ENCODE data around the gene TFF3.

DNA sequence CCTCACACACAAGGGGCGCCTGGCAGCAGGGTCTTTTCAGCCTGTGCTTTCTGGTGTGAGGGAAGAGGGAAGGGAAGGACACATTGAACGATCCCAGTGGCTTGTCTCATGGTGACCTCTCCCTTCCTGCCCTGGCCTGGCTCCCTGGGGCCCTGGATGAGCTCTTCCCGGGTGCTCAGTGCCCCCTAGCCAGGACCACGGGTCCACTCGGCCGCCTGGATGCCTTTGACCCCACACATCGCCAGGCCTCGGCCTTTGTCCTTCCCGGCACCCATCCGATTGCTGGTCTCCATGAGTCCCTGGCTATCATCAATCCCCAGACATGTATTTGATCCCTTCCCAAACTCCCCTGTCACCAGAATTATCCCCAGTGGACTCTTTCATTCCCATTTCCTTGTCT, 6.0 kb upstream of the TFF3 start:
- TF ChIP-seq, protein P1, sequence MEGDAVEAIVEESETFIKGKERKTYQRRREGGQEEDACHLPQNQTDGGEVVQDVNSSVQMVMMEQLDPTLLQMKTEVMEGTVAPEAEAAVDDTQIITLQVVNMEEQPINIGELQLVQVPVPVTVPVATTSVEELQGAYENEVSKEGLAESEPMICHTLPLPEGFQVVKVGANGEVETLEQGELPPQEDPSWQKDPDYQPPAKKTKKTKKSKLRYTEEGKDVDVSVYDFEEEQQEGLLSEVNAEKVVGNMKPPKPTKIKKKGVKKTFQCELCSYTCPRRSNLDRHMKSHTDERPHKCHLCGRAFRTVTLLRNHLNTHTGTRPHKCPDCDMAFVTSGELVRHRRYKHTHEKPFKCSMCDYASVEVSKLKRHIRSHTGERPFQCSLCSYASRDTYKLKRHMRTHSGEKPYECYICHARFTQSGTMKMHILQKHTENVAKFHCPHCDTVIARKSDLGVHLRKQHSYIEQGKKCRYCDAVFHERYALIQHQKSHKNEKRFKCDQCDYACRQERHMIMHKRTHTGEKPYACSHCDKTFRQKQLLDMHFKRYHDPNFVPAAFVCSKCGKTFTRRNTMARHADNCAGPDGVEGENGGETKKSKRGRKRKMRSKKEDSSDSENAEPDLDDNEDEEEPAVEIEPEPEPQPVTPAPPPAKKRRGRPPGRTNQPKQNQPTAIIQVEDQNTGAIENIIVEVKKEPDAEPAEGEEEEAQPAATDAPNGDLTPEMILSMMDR (IDR thresholded peaks at IDR 0.05), result no peak
- TF ChIP-seq EP300 (IDR thresholded peaks at IDR 0.05) (no peak), POLR2A (IDR thresholded peaks at IDR 0.05; ENCODE audit: low read depth) (no peak)
